Midbrain (tissue), 1 donor: ENCODE results near the gene PRDM16.
"Not testable (repeated sequence)": the region's sequence is repeated elsewhere in the genome, so short reads cannot be mapped to it uniquely, and the experiment has no call there.

Experiments
- DNase-seq: peaks from one replicate; lab custom pipeline; 2025; lab: John Stamatoyannopoulos, UW

The PRDM16 gene

GRCh38 chr1:3162322-3162882 lies 93.4 kb downstream of the PRDM16 start:
- DNase-seq: no peak

- DNase-seq: no peak
Observed at GRCh38 chr1:3163356-3163755, 94.4 kb downstream of the PRDM16 start.

GRCh38 chr1:3164671-3165070 lies 95.7 kb downstream of the PRDM16 start:
- DNase-seq: no peak

- DNase-seq: not testable (repeated sequence)
Observed at GRCh38 chr1:3165189-3165588, 96.2 kb downstream of the PRDM16 start.

GRCh38 chr1:3166206-3166918 lies 97.4 kb downstream of the PRDM16 start:
- DNase-seq: no peak

GRCh38 chr1:3167255-3167654 lies 98.3 kb downstream of the PRDM16 start:
- no peak for DNase-seq

GRCh38 chr1:3168678-3169077 lies 99.7 kb downstream of the PRDM16 start:
- no peak for DNase-seq

- no peak for DNase-seq
Observed at GRCh38 chr1:3169665-3170356, 100.8 kb downstream of the PRDM16 start.

GRCh38 chr1:3170561-3171453 lies 101.8 kb downstream of the PRDM16 start:
- peak; percentile 89 for DNase-seq

- no peak for DNase-seq
Observed at GRCh38 chr1:3171761-3172160, 102.8 kb downstream of the PRDM16 start.

- DNase-seq: no peak
Observed at GRCh38 chr1:3172431-3173380, 103.7 kb downstream of the PRDM16 start.

GRCh38 chr1:3173381-3173980 lies 104.5 kb downstream of the PRDM16 start:
- DNase-seq: no peak

- DNase-seq: peak; percentile 72
Observed at GRCh38 chr1:3174487-3175247, 105.7 kb downstream of the PRDM16 start.

- DNase-seq: no peak
Observed at GRCh38 chr1:3175486-3175885, 106.5 kb downstream of the PRDM16 start.

- no peak for DNase-seq
Observed at GRCh38 chr1:3176028-3176427, 107.0 kb downstream of the PRDM16 start.

GRCh38 chr1:3176820-3177219 lies 107.8 kb downstream of the PRDM16 start:
- no peak for DNase-seq

- DNase-seq: no peak
Observed at GRCh38 chr1:3178279-3178678, 109.3 kb downstream of the PRDM16 start.

GRCh38 chr1:3179471-3179870 lies 110.5 kb downstream of the PRDM16 start:
- no peak for DNase-seq

GRCh38 chr1:3180915-3181314 lies 111.9 kb downstream of the PRDM16 start:
- DNase-seq: no peak

- no peak for DNase-seq
Observed at GRCh38 chr1:3181956-3182355, 113.0 kb downstream of the PRDM16 start.
